K562 (cell line): Measurements from ENCODE around the gene CFAP58. TPM values are rescaled to one million over a fixed set of nuclear protein-coding genes. Genes with fewer than 3 reads are reported as not detected.

Experiments
- ATAC-seq: fragments of 200-7000 bp; cut with Tn5 transposase; 3 replicates; pipeline ENCODE4 v1.9.1; 2020; ENCODE audit warnings: moderate library complexity
- BruUV-seq: library from RNA; stranded (reverse); fragments of 400-500 nt; replicated peaks from 2 replicates; lab custom pipeline; 2021; lab: Mats Ljungman, UMichigan
- CTCF ChIA-PET: fragments of 300-600 bp; formaldehyde crosslinking; extraction: SDS; loops from one replicate; lab custom pipeline; 2021; ENCODE audit warnings: low intra/inter-chr PET ratio; lab: Yijun Ruan, JAX
- POLR2A ChIA-PET: fragments of 300-600, 350-650 bp; sonication (Branson Sonifier 250); formaldehyde crosslinking; extraction: SDS; loops from one replicate; lab custom pipeline; 2021; ENCODE audit warnings: antibody characterized with exemption, inconsistent platforms; lab: Yijun Ruan, JAX
- DNase-seq, 4 experiments: peaks; one replicate each; pipeline versions ENCODE4 v3.0.0 to v3.0.0-alpha.2; 2011 to 2018; ENCODE audit warnings: low spot score in 3 of 4, mixed read lengths in 3 of 4; ENCODE audit errors: extremely low read depth in 1 of 4
- FAIRE-seq: peaks from 2 replicates; lab custom pipeline; 2011; peaks lifted over from hg19 to GRCh38; lab: Jason Lieb, UNC
- H2AFZ ChIP-seq: 2 replicates; pipeline ENCODE4 v1.6.0; 2011; ENCODE audit warnings: low read depth, low read length, control low read depth, inconsistent platforms
- H3K27ac ChIP-seq: fragments of 200-600 bp; 3 replicates; pipeline ENCODE4 v1.8.0; 2011; ENCODE audit warnings: low read depth, mild to moderate bottlenecking, control low read depth, inconsistent platforms, low read length, moderate library complexity, mixed read lengths; ENCODE audit errors: extremely low read depth
- H3K27me3 ChIP-seq, 2 experiments: fragments of 300-600 bp in 1 of 2; 2 replicates in 1 of 2; 3 replicates in 1 of 2; pipeline versions ENCODE4 v1.6.0 to v1.8.0; 2011; ENCODE audit warnings: inconsistent platforms in 2 of 2, low read length in 2 of 2, mild to moderate bottlenecking in 1 of 2, mixed read lengths in 1 of 2, moderate library complexity in 1 of 2; ENCODE audit not compliant: control insufficient read depth in 2 of 2, insufficient read depth in 2 of 2
- H3K36me3 ChIP-seq: fragments of 300-600 bp; 3 replicates; pipeline ENCODE4 v1.8.0; 2011; ENCODE audit warnings: mild to moderate bottlenecking, low read length, inconsistent platforms; ENCODE audit not compliant: control insufficient read depth, insufficient read depth
- H3K4me1 ChIP-seq, 2 experiments: fragments of 200-600 bp in 1 of 2; replicated peaks in 1 of 2; 2 replicates in 1 of 2; 3 replicates in 1 of 2; pipeline versions ENCODE4 v1.5.1 to v1.8.0; 2011; ENCODE audit warnings: inconsistent platforms in 2 of 2, low read length in 2 of 2, mild to moderate bottlenecking in 1 of 2, mixed read lengths in 1 of 2, moderate library complexity in 1 of 2; ENCODE audit not compliant: control insufficient read depth in 2 of 2, insufficient read depth in 2 of 2
- H3K4me2 ChIP-seq: 2 replicates; pipeline ENCODE4 v1.6.1; 2011; ENCODE audit warnings: low read length, control low read depth, inconsistent platforms, mixed read lengths; ENCODE audit not compliant: insufficient read depth
- H3K4me3 ChIP-seq: fragments of 200-600 bp; sonication (generic), shearing (Covaris generic); 2 replicates; pipeline ENCODE4 v1.5.1; 2016; ENCODE audit warnings: control low read depth, inconsistent platforms
- H3K79me2 ChIP-seq: fragments of 200-600 bp; 3 replicates; pipeline ENCODE4 v1.8.0; 2011; ENCODE audit warnings: low read length, inconsistent platforms; ENCODE audit not compliant: control insufficient read depth, insufficient read depth
- H3K9ac ChIP-seq, 2 experiments: 2 replicates each; pipeline versions ENCODE4 v1.6.0 to v1.6.1; 2011; ENCODE audit warnings: low read depth in 2 of 2, low read length in 2 of 2, control low read depth in 1 of 2, inconsistent platforms in 1 of 2, mild to moderate bottlenecking in 1 of 2, mixed read lengths in 1 of 2; ENCODE audit not compliant: insufficient read depth in 1 of 2
- H3K9me1 ChIP-seq: one replicate; pipeline ENCODE4 v1.6.0; 2011; ENCODE audit warnings: inconsistent platforms, mild to moderate bottlenecking, low read length, moderate library complexity; ENCODE audit not compliant: control insufficient read depth, insufficient read depth
- H3K9me3 ChIP-seq: replicated peaks from 2 replicates; pipeline ENCODE4 v1.5.1; 2011; ENCODE audit warnings: low read depth, low read length, inconsistent platforms; ENCODE audit not compliant: control insufficient read depth, insufficient read depth
- H4K20me1 ChIP-seq: replicated peaks from 2 replicates; pipeline ENCODE4 v1.6.1; 2011; ENCODE audit warnings: low read length, inconsistent platforms, mixed read lengths; ENCODE audit not compliant: control insufficient read depth, insufficient read depth
- CC2D1A ChIP-seq: fragments of 450-650 bp; IDR thresholded peaks from 2 replicates; pipeline ENCODE4 v1.6.1; 2017; ENCODE audit warnings: mild to moderate bottlenecking
- EP400 ChIP-seq: fragments of 450-650 bp; IDR thresholded peaks from 2 replicates; pipeline ENCODE4 v1.6.1; 2017; ENCODE audit warnings: antibody characterized with exemption, mild to moderate bottlenecking, moderate library complexity
- GATA2 ChIP-seq: sonication (generic); formaldehyde crosslinking; IDR thresholded peaks from 2 replicates; pipeline ENCODE4 v1.4.0; 2020; ENCODE audit warnings: mild to moderate bottlenecking, missing genetic modification reagents
- L3MBTL2 ChIP-seq: fragments of 450-650 bp; IDR thresholded peaks from 2 replicates; pipeline ENCODE4 v1.6.1; 2016; ENCODE audit warnings: mild to moderate bottlenecking, moderate library complexity
- POLR2A ChIP-seq: fragments of 450-650 bp; conservative IDR thresholded peaks from 2 replicates; pipeline ENCODE4 v1.6.1; 2016
- TARDBP ChIP-seq: fragments of 450-650 bp; IDR thresholded peaks from 2 replicates; pipeline ENCODE4 v1.6.1; 2016
- ZNF561 ChIP-seq: fragments of 450-650 bp; formaldehyde crosslinking; conservative IDR thresholded peaks from 2 replicates; pipeline ENCODE4 v1.4.0; 2020; ENCODE audit warnings: mild to moderate bottlenecking, moderate library complexity
- WGBS: fragments of 100-300 bp; shearing (Covaris generic); methylation state at CpG from one replicate; pipeline ENCODE4 v1.1.6; 2016; ENCODE audit warnings: low coverage, mixed read lengths; ENCODE audit not compliant: insufficient coverage; ENCODE audit errors: missing lambda C conversion rate; 5-methylcytosine and 5-hydroxymethylcytosine counted together
- in situ Hi-C: fragments of 300-500 bp; cut with MboI; formaldehyde crosslinking; loops from 4 replicates; pipeline ENCODE4 v1.15.0; 2018; ENCODE audit warnings: inconsistent platforms, mixed read lengths
- intact Hi-C: fragments of 100-400 bp; cut with micrococcal nuclease; formaldehyde crosslinking; loops from 2 replicates; pipeline ENCODE4 v1.14.2; 2022
- polyA plus RNA-seq, 8 experiments: library from polyadenylated mRNA; depleted of rRNA in 4 of 8; stranded (reverse) in 5 of 8; unstranded in 3 of 8; fragments of >200 nt; fragmentation: Nextera tagmentation in 2 of 8; fragmentation: Illumina TruSeq in 1 of 8; extraction: Ambion mirVana in 2 of 8; extraction: Trizol in 1 of 8; gene quantifications; 2 replicates each; pipeline versions ENCODE4 v1.2.1 to v1.2.3, GENCODE V29; 2011 to 2014; ENCODE audit warnings: inconsistent platforms in 1 of 8, missing spikeins in 1 of 8
- total RNA-seq, 7 experiments: library from RNA; depleted of rRNA in 6 of 7; stranded (reverse); fragments of >200 nt in 6 of 7; fragmentation: Illumina TruSeq in 2 of 7; extraction: Trizol in 2 of 7; gene quantifications; 2 replicates each; pipeline versions ENCODE4 v1.2.1 to v1.2.3, GENCODE V29; 2011 to 2021; ENCODE audit warnings: low replicate concordance in 1 of 7
- TF ChIP-seq, protein P1 (sequence below): sonication (generic); formaldehyde crosslinking; IDR thresholded peaks from 2 replicates; pipeline ENCODE4 v1.5.0; 2020; ENCODE audit warnings: missing genetic modification reagents
- TF ChIP-seq, protein P2 (sequence below), 2 experiments: fragments of 450-650 bp; formaldehyde crosslinking in 1 of 2; IDR thresholded peaks; 2 replicates each; pipeline versions ENCODE4 v1.4.0 to v1.6.1; 2014 to 2020; ENCODE audit warnings: mild to moderate bottlenecking in 2 of 2, borderline replicate concordance in 1 of 2, low read depth in 1 of 2
- TF ChIP-seq, protein P3 (sequence below): fragments of 250-450 bp; sonication (Bioruptor Pico); IDR thresholded peaks from 2 replicates; pipeline ENCODE4 v1.4.0; 2020; ENCODE audit warnings: mild to moderate bottlenecking, moderate library complexity, borderline replicate concordance

CFAP58 gene
- total and polyA plus RNA-seq, 9 of the 15 experiments (the other 6 are each of a cell fraction or from before 2014, with no cell fraction given) = 0.08 to 2.0 (median 0.71) TPM

DNA sequence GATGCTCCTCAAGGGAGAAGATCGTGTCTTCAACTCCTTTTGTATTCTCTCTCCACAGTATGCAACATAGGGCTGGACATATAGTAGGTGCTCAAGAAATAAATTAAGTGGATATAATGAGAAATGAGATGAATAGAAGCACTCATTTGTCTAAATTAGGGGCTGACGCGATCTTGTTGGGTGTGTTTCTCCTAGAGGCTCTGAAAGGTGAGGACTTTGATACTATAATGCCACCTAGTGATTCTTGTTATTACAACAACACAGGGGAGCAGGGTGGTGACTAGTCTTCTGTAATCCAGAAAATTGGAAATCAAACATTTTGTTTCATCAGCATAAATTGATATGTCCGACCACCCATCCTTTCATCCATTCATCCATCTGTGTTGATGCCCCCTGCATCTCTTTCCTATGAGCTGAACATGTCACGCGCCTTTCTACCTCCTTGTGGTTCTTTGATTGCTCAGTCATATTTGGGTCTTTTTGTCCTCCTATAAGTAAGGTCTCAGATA, 3.5 kb upstream of the CFAP58 start:
- no peak overlapping the region for H3K4me3 ChIP-seq
- TF ChIP-seq, protein P1, sequence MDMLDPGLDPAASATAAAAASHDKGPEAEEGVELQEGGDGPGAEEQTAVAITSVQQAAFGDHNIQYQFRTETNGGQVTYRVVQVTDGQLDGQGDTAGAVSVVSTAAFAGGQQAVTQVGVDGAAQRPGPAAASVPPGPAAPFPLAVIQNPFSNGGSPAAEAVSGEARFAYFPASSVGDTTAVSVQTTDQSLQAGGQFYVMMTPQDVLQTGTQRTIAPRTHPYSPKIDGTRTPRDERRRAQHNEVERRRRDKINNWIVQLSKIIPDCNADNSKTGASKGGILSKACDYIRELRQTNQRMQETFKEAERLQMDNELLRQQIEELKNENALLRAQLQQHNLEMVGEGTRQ (CRISPR knock-in tag) = no peak
- TF ChIP-seq, protein P2, sequence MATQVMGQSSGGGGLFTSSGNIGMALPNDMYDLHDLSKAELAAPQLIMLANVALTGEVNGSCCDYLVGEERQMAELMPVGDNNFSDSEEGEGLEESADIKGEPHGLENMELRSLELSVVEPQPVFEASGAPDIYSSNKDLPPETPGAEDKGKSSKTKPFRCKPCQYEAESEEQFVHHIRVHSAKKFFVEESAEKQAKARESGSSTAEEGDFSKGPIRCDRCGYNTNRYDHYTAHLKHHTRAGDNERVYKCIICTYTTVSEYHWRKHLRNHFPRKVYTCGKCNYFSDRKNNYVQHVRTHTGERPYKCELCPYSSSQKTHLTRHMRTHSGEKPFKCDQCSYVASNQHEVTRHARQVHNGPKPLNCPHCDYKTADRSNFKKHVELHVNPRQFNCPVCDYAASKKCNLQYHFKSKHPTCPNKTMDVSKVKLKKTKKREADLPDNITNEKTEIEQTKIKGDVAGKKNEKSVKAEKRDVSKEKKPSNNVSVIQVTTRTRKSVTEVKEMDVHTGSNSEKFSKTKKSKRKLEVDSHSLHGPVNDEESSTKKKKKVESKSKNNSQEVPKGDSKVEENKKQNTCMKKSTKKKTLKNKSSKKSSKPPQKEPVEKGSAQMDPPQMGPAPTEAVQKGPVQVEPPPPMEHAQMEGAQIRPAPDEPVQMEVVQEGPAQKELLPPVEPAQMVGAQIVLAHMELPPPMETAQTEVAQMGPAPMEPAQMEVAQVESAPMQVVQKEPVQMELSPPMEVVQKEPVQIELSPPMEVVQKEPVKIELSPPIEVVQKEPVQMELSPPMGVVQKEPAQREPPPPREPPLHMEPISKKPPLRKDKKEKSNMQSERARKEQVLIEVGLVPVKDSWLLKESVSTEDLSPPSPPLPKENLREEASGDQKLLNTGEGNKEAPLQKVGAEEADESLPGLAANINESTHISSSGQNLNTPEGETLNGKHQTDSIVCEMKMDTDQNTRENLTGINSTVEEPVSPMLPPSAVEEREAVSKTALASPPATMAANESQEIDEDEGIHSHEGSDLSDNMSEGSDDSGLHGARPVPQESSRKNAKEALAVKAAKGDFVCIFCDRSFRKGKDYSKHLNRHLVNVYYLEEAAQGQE (IDR thresholded peaks at IDR 0.05; ENCODE audit: borderline replicate concordance) = peak; percentile 69
- TF ChIP-seq, protein P2 (CRISPR knock-in tag; IDR thresholded peaks at IDR 0.05; ENCODE audit: low read depth) = no peak
- TF ChIP-seq L3MBTL2 (no peak), TARDBP (no peak), CC2D1A (0 out of 2 replicates have a peak, but pooled peaks have one; percentile 39), GATA2 (CRISPR knock-in tag) (no peak), POLR2A (no peak), ZNF561 (CRISPR knock-in tag) (no peak), EP400 (no peak)
- TF ChIP-seq, protein P3, sequence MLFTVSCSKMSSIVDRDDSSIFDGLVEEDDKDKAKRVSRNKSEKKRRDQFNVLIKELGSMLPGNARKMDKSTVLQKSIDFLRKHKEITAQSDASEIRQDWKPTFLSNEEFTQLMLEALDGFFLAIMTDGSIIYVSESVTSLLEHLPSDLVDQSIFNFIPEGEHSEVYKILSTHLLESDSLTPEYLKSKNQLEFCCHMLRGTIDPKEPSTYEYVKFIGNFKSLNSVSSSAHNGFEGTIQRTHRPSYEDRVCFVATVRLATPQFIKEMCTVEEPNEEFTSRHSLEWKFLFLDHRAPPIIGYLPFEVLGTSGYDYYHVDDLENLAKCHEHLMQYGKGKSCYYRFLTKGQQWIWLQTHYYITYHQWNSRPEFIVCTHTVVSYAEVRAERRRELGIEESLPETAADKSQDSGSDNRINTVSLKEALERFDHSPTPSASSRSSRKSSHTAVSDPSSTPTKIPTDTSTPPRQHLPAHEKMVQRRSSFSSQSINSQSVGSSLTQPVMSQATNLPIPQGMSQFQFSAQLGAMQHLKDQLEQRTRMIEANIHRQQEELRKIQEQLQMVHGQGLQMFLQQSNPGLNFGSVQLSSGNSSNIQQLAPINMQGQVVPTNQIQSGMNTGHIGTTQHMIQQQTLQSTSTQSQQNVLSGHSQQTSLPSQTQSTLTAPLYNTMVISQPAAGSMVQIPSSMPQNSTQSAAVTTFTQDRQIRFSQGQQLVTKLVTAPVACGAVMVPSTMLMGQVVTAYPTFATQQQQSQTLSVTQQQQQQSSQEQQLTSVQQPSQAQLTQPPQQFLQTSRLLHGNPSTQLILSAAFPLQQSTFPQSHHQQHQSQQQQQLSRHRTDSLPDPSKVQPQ (CRISPR knock-in tag) = no peak

More for the DNA sequence above, 3.5 kb upstream of the CFAP58 start:
- H3K9me1 ChIP-seq = no peaks in the 10 kb centered on the region
- H3K79me2 ChIP-seq = peaks cover 3% of the 10 kb centered on the region
- peak; percentile 84 for FAIRE-seq
- ChIA-PET POLR2A (interaction anchor here (0.7 to 3.0 kb wide), 2 partner anchors 16 to 60 kb away, joined by 3 to 9 read pairs; no protein-coding TSS in a partner anchor), CTCF (interaction anchor here (1.4 to 7.1 kb wide), 2 partner anchors 45 to 59 kb away, joined by 11 to 63 read pairs; no protein-coding TSS in a partner anchor)
- ATAC-seq = peak; percentile 74
- H2AFZ ChIP-seq = peak overlapping the region; percentile 85
- BruUV-seq = no TSS peak
- DNase-seq = peak in 2 of 4 experiments; percentile 52 to 73
- H3K27me3 ChIP-seq = no peaks in the 10 kb centered on the region
- H3K4me2 ChIP-seq = peak overlapping the region; percentile 73
- WGBS = 6% methylated on average over 4 of the region's 6 CpGs
- in situ Hi-C loops = no loop called here
- H3K9ac ChIP-seq = peak overlapping the region in 1 of 2 experiments; percentile 49; a peak in 2 of 4 replicates
- intact Hi-C loops = loop anchor here (1.0 to 5.0 kb wide), 5 partner anchors 45 to 463 kb away; partner anchors contain the start of gene SFR1
- peak overlapping the region; percentile 60; the same call in 2 of the 3 replicates for H3K27ac ChIP-seq
- no peaks in the 10 kb centered on the region for H4K20me1 ChIP-seq
- no peaks in the 10 kb centered on the region for H3K9me3 ChIP-seq
- H3K4me1 ChIP-seq = peaks cover 11 to 42% of the 10 kb centered on the region in 2 experiments
- no peaks in the 10 kb centered on the region; the same call in 2 of the 3 replicates for H3K36me3 ChIP-seq
